ENCODE data around the gene GGT6.

The GGT6 gene, protein sequence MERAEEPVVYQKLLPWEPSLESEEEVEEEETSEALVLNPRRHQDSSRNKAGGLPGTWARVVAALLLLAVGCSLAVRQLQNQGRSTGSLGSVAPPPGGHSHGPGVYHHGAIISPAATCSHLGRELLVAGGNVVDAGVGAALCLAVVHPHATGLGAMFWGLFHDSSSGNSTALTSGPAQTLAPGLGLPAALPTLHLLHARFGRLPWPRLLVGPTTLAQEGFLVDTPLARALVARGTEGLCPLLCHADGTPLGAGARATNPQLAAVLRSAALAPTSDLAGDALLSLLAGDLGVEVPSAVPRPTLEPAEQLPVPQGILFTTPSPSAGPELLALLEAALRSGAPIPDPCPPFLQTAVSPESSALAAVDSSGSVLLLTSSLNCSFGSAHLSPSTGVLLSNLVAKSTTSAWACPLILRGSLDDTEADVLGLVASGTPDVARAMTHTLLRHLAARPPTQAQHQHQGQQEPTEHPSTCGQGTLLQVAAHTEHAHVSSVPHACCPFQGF

GRCh38 chr17:4560421-4560820 is at the start of gene GGT6:
GGT6 (minus strand) TSS chr17:4560577; CDS start chr17:4560521, 56 bp downstream.
- Histone ChIP-seq H3K4me3 (ENCODE audit: low read depth, low read length, poor library complexity, severe bottlenecking) (no peak within 1 kb of the TSS), H3F3A (ENCODE audit: insufficient read depth, low read length) (no peaks in the 10 kb centered on the region), H3K27me3 (ENCODE audit: insufficient read depth, low read length) (no peaks in the 10 kb centered on the region; the same call in 1 of the 2 replicates), H4K20me1 (ENCODE audit: insufficient read depth, low read length) (no peaks in the 10 kb centered on the region), H3K9ac (ENCODE audit: low read length) (no peak within 1 kb of the TSS), H3K9me3 (ENCODE audit: low read length) (no peaks in the 10 kb centered on the region), H3K4me1 (ENCODE audit: insufficient read depth, low read length, severe bottlenecking) (peaks cover 27% of the 10 kb centered on the region), H3K9me2 (ENCODE audit: low read depth, low read length) (no peaks in the 10 kb centered on the region), H3K36me3 (ENCODE audit: insufficient read depth, low read length) (no peaks in the 10 kb centered on the region), H3K79me2 (ENCODE audit: insufficient read depth, low read length) (no peaks in the 10 kb centered on the region), H3K27ac (ENCODE audit: low read depth, low read length, poor library complexity, severe bottlenecking) (no peak within 1 kb of the TSS), H3K4me2 (ENCODE audit: low read length) (no peak within 1 kb of the TSS), H2AFZ (ENCODE audit: low read length) (no peak within 1 kb of the TSS)
- TF ChIP-seq EZH2 (IDR thresholded peaks at IDR 0.05; ENCODE audit: borderline replicate concordance, low read length) = no peak
- TF ChIP-seq, protein P1, sequence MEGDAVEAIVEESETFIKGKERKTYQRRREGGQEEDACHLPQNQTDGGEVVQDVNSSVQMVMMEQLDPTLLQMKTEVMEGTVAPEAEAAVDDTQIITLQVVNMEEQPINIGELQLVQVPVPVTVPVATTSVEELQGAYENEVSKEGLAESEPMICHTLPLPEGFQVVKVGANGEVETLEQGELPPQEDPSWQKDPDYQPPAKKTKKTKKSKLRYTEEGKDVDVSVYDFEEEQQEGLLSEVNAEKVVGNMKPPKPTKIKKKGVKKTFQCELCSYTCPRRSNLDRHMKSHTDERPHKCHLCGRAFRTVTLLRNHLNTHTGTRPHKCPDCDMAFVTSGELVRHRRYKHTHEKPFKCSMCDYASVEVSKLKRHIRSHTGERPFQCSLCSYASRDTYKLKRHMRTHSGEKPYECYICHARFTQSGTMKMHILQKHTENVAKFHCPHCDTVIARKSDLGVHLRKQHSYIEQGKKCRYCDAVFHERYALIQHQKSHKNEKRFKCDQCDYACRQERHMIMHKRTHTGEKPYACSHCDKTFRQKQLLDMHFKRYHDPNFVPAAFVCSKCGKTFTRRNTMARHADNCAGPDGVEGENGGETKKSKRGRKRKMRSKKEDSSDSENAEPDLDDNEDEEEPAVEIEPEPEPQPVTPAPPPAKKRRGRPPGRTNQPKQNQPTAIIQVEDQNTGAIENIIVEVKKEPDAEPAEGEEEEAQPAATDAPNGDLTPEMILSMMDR (IDR thresholded peaks at IDR 0.05; ENCODE audit: low read length) = no peak

DNA sequence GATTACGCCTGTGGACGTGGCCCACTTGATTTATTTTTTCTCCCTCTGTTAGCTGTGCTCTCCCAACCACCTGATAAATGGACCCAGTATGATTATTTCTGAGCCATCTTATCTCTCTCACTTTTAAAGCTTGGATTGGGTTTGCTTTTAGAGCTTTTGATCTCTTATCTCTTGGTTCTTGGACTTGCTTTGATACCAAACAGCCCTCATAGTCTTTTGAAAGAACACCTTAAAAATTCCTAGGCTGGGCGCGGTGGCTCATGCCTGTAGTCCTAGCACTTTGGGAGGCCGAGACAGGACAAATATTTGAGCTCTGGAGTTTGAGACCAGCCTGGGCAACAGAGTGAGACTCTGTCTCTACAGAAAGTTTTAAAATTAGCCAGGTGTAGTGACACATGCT is 49.8 kb upstream of the GGT6 start:
- Histone ChIP-seq H3K4me2 (ENCODE audit: low read length) (no peak overlapping the region), H4K20me1 (ENCODE audit: insufficient read depth, low read length) (no peaks in the 10 kb centered on the region), H3K9me3 (ENCODE audit: low read length) (no peaks in the 10 kb centered on the region), H3K9me2 (ENCODE audit: low read depth, low read length) (no peaks in the 10 kb centered on the region), H3K4me3 (ENCODE audit: low read depth, low read length, poor library complexity, severe bottlenecking) (no peak overlapping the region), H3F3A (ENCODE audit: insufficient read depth, low read length) (no peaks in the 10 kb centered on the region), H3K4me1 (ENCODE audit: insufficient read depth, low read length, severe bottlenecking) (no peaks in the 10 kb centered on the region), H3K27me3 (ENCODE audit: insufficient read depth, low read length) (peaks cover 11% of the 10 kb centered on the region; the same call in 1 of the 2 replicates), H3K9ac (ENCODE audit: low read length) (no peak overlapping the region), H2AFZ (ENCODE audit: low read length) (no peak overlapping the region), H3K36me3 (ENCODE audit: insufficient read depth, low read length) (no peaks in the 10 kb centered on the region), H3K79me2 (ENCODE audit: insufficient read depth, low read length) (no peaks in the 10 kb centered on the region), H3K27ac (ENCODE audit: low read depth, low read length, poor library complexity, severe bottlenecking) (no peak overlapping the region)
- TF ChIP-seq EZH2 (IDR thresholded peaks at IDR 0.05; ENCODE audit: borderline replicate concordance, low read length) = no peak
- TF ChIP-seq, protein P1 (IDR thresholded peaks at IDR 0.05; ENCODE audit: low read length) = no peak

GRCh38 chr17:4609761-4610160 is 49.4 kb upstream of the GGT6 start:
- Histone ChIP-seq H3K4me1 (ENCODE audit: insufficient read depth, low read length, severe bottlenecking) (no peaks in the 10 kb centered on the region), H3K9me2 (ENCODE audit: low read depth, low read length) (no peaks in the 10 kb centered on the region), H3K4me2 (ENCODE audit: low read length) (no peak overlapping the region), H4K20me1 (ENCODE audit: insufficient read depth, low read length) (no peaks in the 10 kb centered on the region), H3K27ac (ENCODE audit: low read depth, low read length, poor library complexity, severe bottlenecking) (no peak overlapping the region), H3K27me3 (ENCODE audit: insufficient read depth, low read length) (peaks cover 11% of the 10 kb centered on the region; the same call in 1 of the 2 replicates), H3K9me3 (ENCODE audit: low read length) (no peaks in the 10 kb centered on the region), H3F3A (ENCODE audit: insufficient read depth, low read length) (no peaks in the 10 kb centered on the region), H3K36me3 (ENCODE audit: insufficient read depth, low read length) (no peaks in the 10 kb centered on the region), H3K9ac (ENCODE audit: low read length) (no peak overlapping the region), H3K4me3 (ENCODE audit: low read depth, low read length, poor library complexity, severe bottlenecking) (no peak overlapping the region), H2AFZ (ENCODE audit: low read length) (no peak overlapping the region), H3K79me2 (ENCODE audit: insufficient read depth, low read length) (no peaks in the 10 kb centered on the region)
- TF ChIP-seq EZH2 (IDR thresholded peaks at IDR 0.05; ENCODE audit: borderline replicate concordance, low read length) = no peak
- TF ChIP-seq, protein P1 (IDR thresholded peaks at IDR 0.05; ENCODE audit: low read length) = no peak

All from OCI-LY1 (cell line).